HUES48 (cell line): ENCODE measurements around the gene LFNG.

Experiments
- H3K27ac ChIP-seq: one replicate; pipeline ENCODE4 v1.7.0; 2013; ENCODE audit warnings: low read depth, low read length, inconsistent platforms
- H3K27me3 ChIP-seq: 2 replicates; pipeline ENCODE4 v1.6.1; 2013; ENCODE audit warnings: mild to moderate bottlenecking, low read length; ENCODE audit not compliant: control insufficient read depth, insufficient read depth
- H3K36me3 ChIP-seq: 2 replicates; pipeline ENCODE4 v1.6.1; 2013; ENCODE audit warnings: low read length; ENCODE audit not compliant: control insufficient read depth, insufficient read depth
- H3K4me1 ChIP-seq: 2 replicates; pipeline ENCODE4 v1.6.1; 2013; ENCODE audit warnings: mild to moderate bottlenecking, low read length; ENCODE audit not compliant: control insufficient read depth, insufficient read depth
- H3K4me3 ChIP-seq: 2 replicates; pipeline ENCODE4 v1.5.1; 2013; ENCODE audit warnings: mild to moderate bottlenecking, low read depth, low read length
- H3K9ac ChIP-seq: 2 replicates; pipeline ENCODE4 v1.6.1; 2013; ENCODE audit warnings: mild to moderate bottlenecking, low read depth, low read length, moderate library complexity
- H3K9me3 ChIP-seq: 2 replicates; pipeline ENCODE4 v1.6.1; 2013; ENCODE audit warnings: low read length; ENCODE audit not compliant: control insufficient read depth, insufficient read depth

The LFNG gene

GRCh38 chr7:2573761-2574160 is 54.2 kb downstream of the LFNG start:
- Histone ChIP-seq H3K27ac (no peak overlapping the region), H3K36me3 (no peaks in the 10 kb centered on the region; the same call in 1 of the 2 replicates), H3K4me3 (no peak overlapping the region), H3K27me3 (no peaks in the 10 kb centered on the region), H3K9me3 (no peaks in the 10 kb centered on the region), H3K4me1 (no peaks in the 10 kb centered on the region), H3K9ac (no peak overlapping the region)

GRCh38 chr7:2575046-2575732 is 55.6 kb downstream of the LFNG start:
- Histone ChIP-seq H3K4me3 (no peak overlapping the region), H3K9me3 (no peaks in the 10 kb centered on the region), H3K4me1 (no peaks in the 10 kb centered on the region), H3K27ac (no peak overlapping the region), H3K36me3 (no peaks in the 10 kb centered on the region; the same call in 1 of the 2 replicates), H3K9ac (no peak overlapping the region), H3K27me3 (no peaks in the 10 kb centered on the region)

- Histone ChIP-seq H3K27me3 (no peaks in the 10 kb centered on the region), H3K36me3 (no peaks in the 10 kb centered on the region; the same call in 1 of the 2 replicates), H3K27ac (no peak overlapping the region), H3K4me3 (no peak overlapping the region), H3K9me3 (no peaks in the 10 kb centered on the region), H3K9ac (no peak overlapping the region), H3K4me1 (no peaks in the 10 kb centered on the region)
Measured at GRCh38 chr7:2575733-2576340, 56.3 kb downstream of the LFNG start.

GRCh38 chr7:2576742-2577491 is 57.3 kb downstream of the LFNG start:
- H3K4me1 ChIP-seq = no peaks in the 10 kb centered on the region
- H3K9me3 ChIP-seq = no peaks in the 10 kb centered on the region
- no peak overlapping the region for H3K9ac ChIP-seq

More at GRCh38 chr7:2576742-2577491, 57.3 kb downstream of the LFNG start:
- no peak overlapping the region for H3K4me3 ChIP-seq
- no peaks in the 10 kb centered on the region; the same call in 1 of the 2 replicates for H3K36me3 ChIP-seq
- no peaks in the 10 kb centered on the region for H3K27me3 ChIP-seq
- no peak overlapping the region for H3K27ac ChIP-seq
